Measurements from ENCODE around the gene ATP1A2. TPM values are rescaled to one million over a fixed set of nuclear protein-coding genes. Genes with fewer than 3 reads are reported as not detected.
A peak's percentile ranks its signal among the peaks of the same experiment; 100 is the strongest.

The ATP1A2 gene
- total RNA-seq, 4 donors from 2014 or later, result 1.1 to 5.8 (median 5.0) TPM

DNA sequence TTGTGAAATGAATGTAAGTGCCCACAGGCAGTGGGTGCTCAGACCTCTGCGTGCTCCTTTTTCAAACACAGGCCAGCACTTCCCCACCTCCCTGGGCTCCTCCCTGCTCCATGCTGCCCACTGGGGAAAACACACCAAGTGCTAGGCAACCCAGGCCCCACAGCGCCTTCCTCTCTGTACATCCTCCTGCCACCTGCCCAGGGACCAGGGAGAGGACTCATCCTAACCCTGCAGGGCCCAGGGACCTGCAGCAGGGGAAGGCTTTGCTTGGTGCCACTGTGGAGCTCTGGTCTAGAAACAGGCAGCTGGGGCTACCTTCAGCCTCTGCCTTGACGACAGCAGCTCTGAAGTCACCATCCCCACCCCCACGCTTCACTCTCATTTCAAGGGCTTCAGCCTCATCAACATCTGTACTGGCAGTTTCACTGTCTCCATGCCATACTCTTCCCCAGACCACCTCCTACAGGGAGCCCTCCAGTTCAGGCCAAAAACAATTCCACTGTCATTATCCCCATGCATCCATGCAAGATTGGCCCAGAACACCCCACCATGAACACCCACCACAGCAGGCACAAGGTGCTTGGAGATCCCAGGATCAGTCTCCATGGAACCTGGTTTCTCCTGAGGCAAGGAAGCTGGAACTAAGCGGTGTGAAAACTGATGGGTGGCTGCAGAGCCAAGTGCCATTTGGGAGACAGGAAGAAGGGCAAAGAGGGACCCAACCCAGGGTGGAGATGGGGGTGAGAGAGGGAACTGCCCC is 18.2 kb upstream of the ATP1A2 start:
- TF ChIP-seq, protein P1, sequence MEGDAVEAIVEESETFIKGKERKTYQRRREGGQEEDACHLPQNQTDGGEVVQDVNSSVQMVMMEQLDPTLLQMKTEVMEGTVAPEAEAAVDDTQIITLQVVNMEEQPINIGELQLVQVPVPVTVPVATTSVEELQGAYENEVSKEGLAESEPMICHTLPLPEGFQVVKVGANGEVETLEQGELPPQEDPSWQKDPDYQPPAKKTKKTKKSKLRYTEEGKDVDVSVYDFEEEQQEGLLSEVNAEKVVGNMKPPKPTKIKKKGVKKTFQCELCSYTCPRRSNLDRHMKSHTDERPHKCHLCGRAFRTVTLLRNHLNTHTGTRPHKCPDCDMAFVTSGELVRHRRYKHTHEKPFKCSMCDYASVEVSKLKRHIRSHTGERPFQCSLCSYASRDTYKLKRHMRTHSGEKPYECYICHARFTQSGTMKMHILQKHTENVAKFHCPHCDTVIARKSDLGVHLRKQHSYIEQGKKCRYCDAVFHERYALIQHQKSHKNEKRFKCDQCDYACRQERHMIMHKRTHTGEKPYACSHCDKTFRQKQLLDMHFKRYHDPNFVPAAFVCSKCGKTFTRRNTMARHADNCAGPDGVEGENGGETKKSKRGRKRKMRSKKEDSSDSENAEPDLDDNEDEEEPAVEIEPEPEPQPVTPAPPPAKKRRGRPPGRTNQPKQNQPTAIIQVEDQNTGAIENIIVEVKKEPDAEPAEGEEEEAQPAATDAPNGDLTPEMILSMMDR (IDR thresholded peaks at IDR 0.05), result no peak
- TF ChIP-seq POLR2A (IDR thresholded peaks at IDR 0.05), result no peak
- WGBS, 2 donors, result 42 to 55% methylated on average over 5 of the region's 5 CpGs
- intact Hi-C loops (cut with DNase I; ENCODE audit: low total_unique reads), result no loop called here
- no peak overlapping the region for H3K4me3 ChIP-seq (ENCODE audit: low read depth, poor library complexity, severe bottlenecking)
- DNase-seq (ENCODE audit: low spot score in 2 of 2), result no peak

DNA sequence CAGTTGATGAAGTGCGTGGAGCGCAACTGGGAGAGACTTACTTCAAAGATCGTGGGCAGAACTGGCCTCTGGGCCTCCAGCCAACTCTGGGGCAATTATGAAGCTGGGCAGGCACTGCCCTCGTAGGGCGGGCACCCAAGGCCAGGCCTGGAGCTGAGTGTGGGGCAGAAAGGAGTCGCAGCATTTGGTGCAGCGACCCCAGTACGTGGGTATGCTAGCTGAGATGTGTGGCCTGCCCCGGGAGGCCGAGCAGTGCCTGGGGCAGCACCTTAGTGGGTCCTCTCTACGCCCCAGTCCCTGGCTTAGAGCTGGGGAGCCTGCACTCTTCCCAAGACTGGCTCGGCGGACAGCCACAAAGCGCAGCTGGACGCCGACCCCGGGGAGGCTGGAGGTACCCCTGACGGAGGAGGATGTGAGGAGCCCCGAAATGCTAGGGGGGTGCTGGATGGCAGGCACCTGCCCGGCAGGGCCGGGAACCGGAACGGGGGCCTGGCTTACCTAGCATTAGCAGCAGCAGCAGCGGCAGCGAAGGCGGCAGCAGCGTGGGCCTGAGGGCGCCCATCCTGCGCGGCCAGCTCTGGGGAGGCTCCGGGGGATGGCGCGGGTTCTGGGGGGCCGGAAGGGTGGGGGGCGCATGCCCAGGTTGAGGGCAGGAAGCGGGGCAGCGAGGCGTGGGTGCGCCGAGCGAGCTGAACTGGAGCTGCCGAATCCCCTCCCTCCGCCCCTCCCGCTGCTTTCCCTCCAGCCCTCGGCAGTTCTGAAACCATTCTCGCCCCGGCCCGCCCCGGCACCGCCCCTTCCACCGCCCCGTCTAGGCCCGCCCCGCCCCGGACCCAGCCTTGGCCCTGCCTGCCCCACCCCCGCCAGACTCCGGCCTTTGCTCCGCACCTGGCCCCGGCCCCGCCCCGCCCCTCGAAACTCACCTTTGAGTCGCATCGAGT is 17.4 kb upstream of the ATP1A2 start, which contains the start of gene IGSF8:
Gene IGSF8 (minus strand): TSS at position 709 of the 941 bp plus-strand sequence. CDS start 147 bp downstream, at position 562.
- intact Hi-C loops (cut with DNase I; ENCODE audit: low total_unique reads), result no loop called here
- no peak for TF ChIP-seq POLR2A (IDR thresholded peaks at IDR 0.05)
- TF ChIP-seq, protein P1 (IDR thresholded peaks at IDR 0.05), result no peak
- peak within 1 kb of the TSS; percentile 60 for H3K4me3 ChIP-seq (ENCODE audit: low read depth, poor library complexity, severe bottlenecking)
- DNase-seq (ENCODE audit: low spot score in 2 of 2), result peak; percentile 88 to 98
- WGBS, 2 donors, result 1 to 3% methylated on average over 12 to 49 of the region's 64 CpGs

DNA sequence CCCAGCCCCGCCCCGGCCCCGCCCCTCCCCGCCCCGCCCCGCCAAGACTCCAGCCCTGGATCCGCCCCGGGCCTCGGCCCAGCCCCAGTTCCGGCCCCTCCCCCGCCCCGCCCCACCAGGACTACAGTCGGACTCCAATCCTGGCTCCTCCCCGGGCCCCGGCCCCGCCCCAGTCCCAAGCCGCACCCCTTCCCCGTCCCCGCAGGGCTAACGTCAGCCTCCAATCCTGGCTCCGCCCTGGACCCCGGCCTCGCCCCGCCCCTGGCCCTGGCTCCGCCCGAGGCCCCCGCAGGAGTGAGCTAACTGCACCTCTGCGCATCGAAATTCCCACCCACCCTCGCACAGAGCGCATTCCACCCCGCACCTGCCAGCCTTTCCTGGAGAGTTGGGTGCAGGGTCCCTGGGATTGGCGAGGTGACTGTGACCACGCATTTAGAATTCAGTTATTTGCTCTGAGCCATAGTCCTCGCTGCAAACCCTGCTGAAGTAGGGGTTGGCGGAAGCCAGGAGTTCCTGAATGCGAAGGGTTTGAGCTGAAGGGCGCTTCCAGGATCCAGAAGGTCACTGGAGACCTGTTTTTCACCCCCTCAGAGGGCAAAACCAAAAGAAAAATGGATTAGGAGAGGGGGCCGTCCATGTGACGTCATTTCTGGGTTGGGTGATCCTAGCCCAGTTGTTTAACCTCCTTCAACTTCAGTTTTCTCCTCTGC is 16.6 kb upstream of the ATP1A2 start:
- no peak for TF ChIP-seq POLR2A (IDR thresholded peaks at IDR 0.05)
- TF ChIP-seq, protein P1 (IDR thresholded peaks at IDR 0.05), result no peak
- 5 to 6% methylated on average over 16 to 19 of the region's 40 CpGs for WGBS, 2 donors
- H3K4me3 ChIP-seq (ENCODE audit: low read depth, poor library complexity, severe bottlenecking), result peak overlapping the region; percentile 22
- intact Hi-C loops (cut with DNase I; ENCODE audit: low total_unique reads), result no loop called here
- peak; percentile 96 to 99 for DNase-seq (ENCODE audit: low spot score in 2 of 2)

DNA sequence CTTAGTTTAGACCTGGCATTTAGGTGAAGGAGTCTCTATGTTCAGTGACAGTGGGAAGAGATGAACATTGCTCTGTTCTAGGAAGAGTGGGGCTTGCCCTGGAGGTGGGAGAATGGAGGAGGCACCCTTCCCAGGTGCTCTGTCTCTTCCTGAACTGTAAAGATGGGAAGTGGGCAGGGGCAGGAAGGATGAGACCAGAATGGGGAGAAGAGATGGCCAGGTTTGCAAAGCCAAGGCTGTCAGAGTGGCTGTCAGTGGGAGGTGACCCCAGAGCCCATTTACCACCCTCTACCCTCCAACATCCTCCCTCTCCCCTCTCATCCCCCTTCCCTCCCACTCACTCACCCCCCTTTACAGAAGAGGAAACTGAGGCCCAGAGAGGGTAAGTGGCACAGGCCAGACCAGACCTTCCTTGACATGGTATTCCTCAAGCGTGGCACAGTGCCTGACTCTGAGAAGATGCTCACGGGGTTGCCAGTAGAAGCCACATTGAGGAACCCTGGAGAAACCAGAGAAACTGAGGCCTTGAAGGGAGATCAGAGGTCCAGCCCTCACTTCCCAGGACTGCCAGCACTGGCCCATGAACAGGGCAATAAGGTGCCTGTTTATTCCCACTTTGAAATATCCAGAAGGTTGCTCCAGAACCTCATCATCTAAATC is 15.7 kb upstream of the ATP1A2 start:
- no peak for DNase-seq (ENCODE audit: low spot score in 2 of 2)
- intact Hi-C loops (cut with DNase I; ENCODE audit: low total_unique reads), result loop anchor here (10.0 kb wide), 1 partner anchor 95 kb away; the partner anchor contains the start of gene CASQ1
- TF ChIP-seq, protein P1 (IDR thresholded peaks at IDR 0.05), result no peak
- no peak for TF ChIP-seq POLR2A (IDR thresholded peaks at IDR 0.05)
- 92% methylated on average over 2 of the region's 2 CpGs for WGBS, 2 donors
- no peak overlapping the region for H3K4me3 ChIP-seq (ENCODE audit: low read depth, poor library complexity, severe bottlenecking)
